ENCODE data around the gene CPSF3. TPM values are rescaled to one million over a fixed set of nuclear protein-coding genes. Genes with fewer than 3 reads are reported as not detected.

CPSF3 gene
- total and polyA plus RNA-seq, 2 of the 13 experiments (the other 11 are each of a cell fraction or from before 2014, with no cell fraction given): 19.8 to 93.0 TPM

- peak in 1 of 2 experiments; percentile 75; a peak in 2 of 4 replicates for TF ChIP-seq EP300 (IDR thresholded peaks at IDR 0.05; ENCODE audit: low read depth in 2 of 2, low read length in 2 of 2)
- no peak for TF ChIP-seq EP300 (CRISPR knock-in tag; IDR thresholded peaks at IDR 0.05; ENCODE audit: borderline replicate concordance)
- TF ChIP-seq ZSCAN22 (CRISPR knock-in tag; IDR thresholded peaks at IDR 0.05): no peak
- TF ChIP-seq DRAP1 (CRISPR knock-in tag; IDR thresholded peaks at IDR 0.05): peak; percentile 24; the same call in 1 of the 2 replicates
- no peak for TF ChIP-seq AFF4 (CRISPR knock-in tag; IDR thresholded peaks at IDR 0.05)
- TF ChIP-seq ZBTB38 (CRISPR knock-in tag; IDR thresholded peaks at IDR 0.05): peak; percentile 49; the same call in 1 of the 2 replicates
- TF ChIP-seq FOSL1 (CRISPR knock-in tag; IDR thresholded peaks at IDR 0.05; ENCODE audit: borderline replicate concordance): no peak; the same call in 1 of the 2 replicates
- no peak; the same call in 1 of the 2 replicates for TF ChIP-seq SPEN (CRISPR knock-in tag; IDR thresholded peaks at IDR 0.05; ENCODE audit: low read depth)
- no peak for TF ChIP-seq MLXIP (CRISPR knock-in tag; IDR thresholded peaks at IDR 0.05; ENCODE audit: borderline replicate concordance)
- no peak for TF ChIP-seq SRSF1 (optimal IDR thresholded peaks at IDR 0.05; ENCODE audit: low read depth, low read length)
- TF ChIP-seq ELK4 (CRISPR knock-in tag; IDR thresholded peaks at IDR 0.05; ENCODE audit: borderline replicate concordance): no peak
- TF ChIP-seq HMGXB4 (CRISPR knock-in tag; IDR thresholded peaks at IDR 0.05; ENCODE audit: borderline replicate concordance in 1 of 2, low read depth in 1 of 2): no peak; a peak in 1 of 4 replicates
These were observed 42.5 kb upstream of the CPSF3 start (continued) for GRCh38 chr2:9380702-9381628.
